HG02759 (cell line): ENCODE measurements around the gene FAM200B.

Experiments
- ATAC-seq: cut with Tn5 transposase; IDR thresholded peaks from one replicate; pipeline ENCODE4 v1.9.1; 2021; ENCODE audit warnings: mild to moderate bottlenecking, moderate library complexity; ENCODE audit not compliant: unreplicated experiment

Gene FAM200B

DNA sequence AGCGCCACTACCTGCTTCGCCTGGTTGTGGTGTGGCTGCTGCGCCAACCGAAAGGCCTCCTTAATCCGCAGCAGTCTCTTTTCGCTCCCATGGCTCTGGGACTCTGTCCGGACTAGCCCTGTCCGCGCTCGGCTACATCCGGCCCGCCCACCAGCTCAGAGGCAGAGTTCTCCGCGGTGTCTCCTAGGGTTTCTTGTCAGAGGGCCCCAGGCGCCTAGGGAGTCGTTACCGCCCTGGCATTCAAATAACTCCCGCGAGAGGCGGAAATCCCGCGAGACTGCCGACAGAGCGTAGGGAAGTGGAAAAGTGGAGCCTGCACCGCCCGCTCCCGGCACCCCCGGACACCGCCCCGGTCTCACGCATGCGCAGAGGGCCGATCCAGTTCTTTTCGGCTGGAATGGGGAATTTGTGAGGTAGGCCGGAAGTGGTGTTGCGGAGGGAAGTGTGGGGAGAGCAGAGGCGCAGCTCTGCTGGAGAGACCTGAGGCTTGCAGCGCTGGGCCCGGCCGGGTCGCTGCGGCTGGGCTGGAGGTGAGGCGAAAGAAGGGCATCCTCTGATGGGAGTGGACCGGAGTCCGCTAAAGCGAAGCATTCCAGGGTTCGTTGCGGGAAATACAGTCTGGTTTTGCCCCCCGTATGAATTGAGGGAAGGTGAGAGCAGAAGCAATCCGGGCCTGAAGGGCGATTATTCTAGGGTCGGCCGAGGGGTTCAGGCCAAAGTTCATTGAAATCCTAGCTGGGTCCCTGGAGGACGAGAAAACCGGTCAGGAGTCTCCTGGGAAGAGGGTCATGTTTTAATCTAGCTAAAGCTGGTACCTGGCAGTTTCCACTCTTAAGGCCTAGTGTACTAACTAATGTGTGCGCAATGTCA lies at the start of gene FAM200B:
TSS of gene FAM200B (plus strand) at position 456 of the 870 bp plus-strand sequence. CDS start 5,151 bp downstream, outside the sequence.
- peak; percentile 89 for ATAC-seq

DNA sequence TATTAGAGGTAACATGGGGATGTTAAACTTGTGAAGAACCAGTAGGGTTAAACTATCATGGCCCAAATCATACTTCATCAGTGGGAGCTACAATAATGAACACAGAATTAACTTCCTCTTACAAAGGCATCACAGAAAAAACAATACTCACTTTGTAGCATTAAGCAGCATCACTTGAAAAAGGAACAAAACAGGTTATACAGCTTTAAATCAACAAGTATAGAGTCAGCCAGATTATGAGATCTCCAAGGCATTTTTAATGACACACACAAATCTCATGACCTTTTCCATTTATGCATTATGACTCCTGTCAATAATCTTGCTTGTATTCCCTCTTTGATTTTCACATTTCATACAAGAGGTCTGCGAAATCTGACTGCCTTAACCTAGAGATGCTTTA lies 44.8 kb upstream of the FAM200B start:
- ATAC-seq, result no peak

DNA sequence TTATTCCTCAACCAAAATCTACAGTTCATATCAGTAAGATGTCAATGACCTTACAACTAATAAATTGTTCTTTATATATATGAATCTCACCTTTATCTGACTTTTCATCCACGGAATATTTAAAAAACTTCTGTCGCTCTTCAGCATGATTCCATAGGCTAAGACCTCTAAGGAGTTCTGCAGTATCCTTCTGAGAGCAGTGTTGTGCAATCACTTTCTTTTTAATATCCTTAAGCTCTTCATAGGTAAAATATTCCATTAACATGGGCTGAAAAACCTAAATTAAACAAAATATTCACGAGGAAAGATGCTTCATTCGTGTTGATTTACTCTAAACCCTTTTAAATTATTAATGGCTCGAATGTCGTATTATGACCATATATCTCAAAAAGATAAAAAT lies 43.2 kb upstream of the FAM200B start:
- ATAC-seq, result no peak

DNA sequence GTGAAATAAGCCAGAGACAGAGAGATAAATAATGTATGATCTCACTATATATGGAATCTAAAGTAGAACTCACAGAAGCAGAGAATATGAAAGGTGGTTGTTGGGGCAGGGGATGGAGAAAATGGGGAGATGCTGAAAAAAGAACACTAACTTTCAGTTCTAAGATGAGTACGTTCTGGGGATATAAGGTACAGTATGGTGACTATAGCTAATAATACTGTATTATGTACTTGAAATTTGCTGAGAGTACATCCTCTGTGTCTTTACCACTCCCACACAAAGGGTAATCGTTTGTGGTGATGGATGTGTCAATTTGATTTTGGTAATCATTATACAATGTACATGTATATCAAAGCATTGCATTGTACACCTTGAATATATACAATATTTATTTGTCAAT lies 33.0 kb upstream of the FAM200B start:
- peak; percentile 49 for ATAC-seq

DNA sequence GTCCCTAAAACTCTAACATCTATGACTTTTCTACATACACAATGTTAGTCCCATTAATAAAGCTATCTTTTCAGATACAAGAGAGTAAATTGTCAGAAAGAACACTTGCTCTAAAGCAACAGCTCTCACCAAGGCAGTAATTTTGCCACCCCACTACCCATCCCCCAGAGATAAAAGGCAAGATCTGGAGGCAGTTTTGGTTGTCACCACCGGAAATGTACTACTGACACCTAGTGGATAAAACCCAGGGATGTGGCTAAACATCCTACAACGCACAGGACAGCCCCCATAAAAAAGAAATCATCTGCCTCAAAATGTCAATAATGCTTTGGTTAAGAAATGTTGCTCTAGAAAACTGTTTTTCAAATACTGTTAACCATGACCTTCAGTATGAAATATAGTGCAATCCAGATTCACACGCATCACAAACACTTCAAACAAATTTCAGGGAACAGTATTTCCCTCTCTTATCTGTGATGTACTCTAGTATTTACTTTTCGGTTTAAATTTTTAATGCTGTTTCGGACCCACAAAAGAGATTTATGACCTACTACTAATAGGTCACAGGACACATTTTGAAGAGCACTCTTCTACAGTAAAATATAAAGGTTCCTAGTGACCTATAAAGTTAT lies 31.6 kb upstream of the FAM200B start:
- ATAC-seq, result peak; percentile 45

GRCh38 chr4:15651676-15652075 lies 30.0 kb upstream of the FAM200B start:
- ATAC-seq, result no peak

- no peak for ATAC-seq
Measured at GRCh38 chr4:15652191-15652590, 29.4 kb upstream of the FAM200B start.

DNA sequence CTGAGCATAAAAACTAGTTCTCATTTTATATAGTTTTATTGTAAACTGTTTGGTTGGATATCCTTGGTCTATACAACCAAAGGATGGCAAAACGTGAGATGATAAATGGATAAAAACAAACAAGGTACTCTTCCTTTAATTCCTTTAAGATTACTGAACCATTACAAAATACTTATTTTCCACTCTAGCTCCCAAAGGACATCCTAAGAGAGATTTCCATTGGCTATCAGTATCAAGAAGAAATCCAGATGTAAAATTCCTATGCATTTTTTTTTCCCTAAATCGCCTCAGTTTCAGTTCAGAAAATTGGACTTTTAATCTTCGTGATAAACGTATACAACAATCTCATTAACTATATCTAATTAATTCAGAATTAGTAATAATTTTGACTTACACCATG lies 28.8 kb upstream of the FAM200B start:
- no peak for ATAC-seq

GRCh38 chr4:15653420-15653819 lies 28.2 kb upstream of the FAM200B start:
- no peak for ATAC-seq

DNA sequence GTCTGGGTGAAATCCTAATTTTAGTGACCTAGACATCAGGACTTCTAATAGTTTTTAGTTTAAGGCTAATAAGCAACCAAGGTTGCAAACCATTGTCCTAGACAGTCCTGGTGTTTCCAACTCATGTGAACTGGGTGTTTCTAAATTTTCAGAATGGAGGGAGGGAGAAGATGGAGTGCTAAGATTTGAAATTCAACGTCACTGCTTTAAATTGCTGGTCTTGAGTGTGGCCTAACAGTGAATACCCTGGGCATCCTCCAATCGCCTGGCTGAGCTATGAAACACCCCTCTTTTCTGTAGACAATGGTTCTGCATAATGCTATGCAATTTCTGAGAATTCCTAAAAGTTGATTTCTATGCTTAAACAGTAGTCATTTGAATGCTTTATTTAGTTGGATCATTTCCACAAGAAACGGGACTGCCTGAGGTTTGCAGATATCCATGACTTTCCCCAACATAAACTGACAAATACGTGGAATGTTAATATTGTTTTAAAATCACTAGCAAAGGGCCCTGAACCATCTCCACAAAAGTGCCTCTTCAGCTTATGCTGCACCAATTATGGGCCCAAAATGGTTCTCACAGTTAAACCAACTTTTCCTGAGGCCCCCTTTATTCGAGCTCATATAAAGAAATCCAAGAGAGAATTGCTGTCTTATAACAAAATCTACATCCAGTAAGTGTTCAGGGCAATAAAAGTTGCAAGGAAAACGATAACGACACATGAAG lies 27.6 kb upstream of the FAM200B start:
- no peak for ATAC-seq

- peak; percentile 56 for ATAC-seq
Measured at GRCh38 chr4:15654593-15655222, 26.9 kb upstream of the FAM200B start.

DNA sequence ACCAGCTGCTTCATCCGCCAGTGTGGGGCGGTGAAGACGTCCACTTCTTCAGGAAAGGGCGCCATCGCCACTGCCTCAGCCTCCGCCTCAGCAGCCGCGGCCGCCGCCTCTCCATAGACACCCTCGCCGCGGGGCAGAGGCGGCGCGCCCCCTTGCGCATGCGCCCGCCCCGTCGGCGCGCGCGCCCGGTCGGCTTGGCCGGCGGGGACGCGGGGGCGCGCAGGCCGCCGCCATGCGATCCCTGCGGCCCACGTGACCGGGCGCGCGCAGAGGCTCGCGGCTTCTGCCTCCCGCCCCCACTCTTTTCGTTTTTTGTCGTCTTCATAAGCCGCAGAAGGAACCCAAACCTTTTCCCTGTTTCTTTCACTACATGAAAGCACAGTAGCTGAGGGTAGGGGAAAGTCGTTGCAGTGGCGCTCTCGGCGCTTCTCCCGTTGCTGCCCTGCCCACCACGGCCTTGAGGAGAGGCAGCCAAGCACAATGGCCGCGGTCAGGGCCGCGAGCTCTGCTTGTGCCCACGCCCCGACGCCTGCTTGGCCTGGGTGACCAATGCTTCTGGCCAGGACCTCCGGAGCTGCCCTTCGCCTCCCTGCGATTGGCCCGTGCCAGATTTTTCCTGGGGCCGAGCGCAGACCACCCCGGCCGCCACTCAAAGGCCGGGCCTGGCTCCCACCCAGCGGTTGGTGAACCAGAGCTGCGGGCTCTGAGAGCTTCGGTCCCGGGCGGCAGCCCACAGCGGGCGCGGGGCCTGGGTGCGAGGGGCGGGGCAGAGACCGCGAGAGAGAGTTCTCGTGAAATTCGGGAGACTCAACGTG lies 26.2 kb upstream of the FAM200B start, which contains the start of gene FBXL5:
TSS of gene FBXL5 (minus strand) at position 135 of the 815 bp plus-strand sequence. CDS start at position 65, 70 bp downstream.
- peak; percentile 79 for ATAC-seq

DNA sequence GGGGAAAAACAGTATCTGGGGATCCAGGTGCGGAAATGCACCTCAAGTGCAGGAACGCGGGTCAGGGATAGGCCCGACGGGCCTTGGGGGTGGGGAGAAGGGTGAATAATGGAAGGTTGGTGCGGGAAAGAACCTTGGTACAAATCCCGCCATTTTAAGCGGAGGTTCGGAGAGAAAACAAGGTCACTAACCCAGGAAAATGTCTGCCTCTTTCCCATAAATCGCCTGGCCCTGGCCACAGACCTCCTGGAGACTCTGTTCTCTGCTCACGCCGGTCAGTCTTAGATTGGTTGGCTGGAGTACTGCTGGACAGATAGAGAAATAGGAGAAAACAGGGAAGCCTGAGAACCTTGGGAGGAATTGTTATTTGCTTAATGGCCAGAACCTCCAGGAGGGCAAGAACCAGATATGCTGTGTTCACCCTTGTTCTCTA lies 25.6 kb upstream of the FAM200B start:
- no peak for ATAC-seq

GRCh38 chr4:15657366-15657765 lies 24.3 kb upstream of the FAM200B start:
- ATAC-seq, result no peak

GRCh38 chr4:15658136-15658770 lies 23.4 kb upstream of the FAM200B start:
- ATAC-seq, result no peak

DNA sequence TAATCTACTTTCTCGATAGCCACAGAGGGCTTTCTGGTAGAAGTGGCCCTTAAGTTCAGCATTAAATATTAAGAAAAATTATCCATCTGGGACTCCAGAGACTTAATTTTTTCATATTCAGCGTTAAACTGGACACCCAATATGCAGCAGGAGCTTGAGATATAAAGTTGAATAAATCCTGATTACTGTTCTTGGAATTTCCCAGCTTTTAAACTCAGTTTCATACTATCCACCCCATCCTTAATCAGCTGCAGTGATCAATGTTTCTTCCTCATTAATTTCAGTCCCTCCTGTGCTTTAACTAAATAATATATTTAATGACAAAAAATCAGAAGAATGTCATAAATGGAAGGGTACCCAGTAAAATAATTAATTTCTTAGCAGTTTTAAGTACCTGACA lies 22.8 kb upstream of the FAM200B start:
- ATAC-seq, result no peak

- ATAC-seq, result no peak
Measured at GRCh38 chr4:15659768-15660570, 21.7 kb upstream of the FAM200B start.

GRCh38 chr4:15665753-15666365 lies 15.8 kb upstream of the FAM200B start:
- no peak for ATAC-seq
